Measurements from ENCODE around the gene SHISAL1. TPM values are rescaled to one million over a fixed set of nuclear protein-coding genes. Genes with fewer than 3 reads are reported as not detected.

Gene SHISAL1
- total RNA-seq, 1 experiment from 2014 or later, result not detected

GRCh38 chr22:44194569-44194968 is 118.2 kb downstream of the SHISAL1 start:
- TF ChIP-seq CTCF (IDR thresholded peaks at IDR 0.05; ENCODE audit: unreplicated experiment), result no peak
- Mint-ChIP-seq H3K36me3 (ENCODE audit: insufficient read depth, unreplicated experiment) (no peaks in the 10 kb centered on the region), H3K27ac (ENCODE audit: unreplicated experiment) (no peak overlapping the region), H3K4me3 (ENCODE audit: low read depth, unreplicated experiment) (no peak overlapping the region), H3K4me1 (ENCODE audit: low read depth, unreplicated experiment) (peaks cover 14% of the 10 kb centered on the region), H3K27me3 (ENCODE audit: unreplicated experiment) (peaks cover 84% of the 10 kb centered on the region), H3K9me3 (ENCODE audit: low read depth, unreplicated experiment) (no peaks in the 10 kb centered on the region)
- intact Hi-C loops (cut with micrococcal nuclease; ENCODE audit: unreplicated experiment), result no loop called here
- DNase-seq, result no peak
- no TSS peak for BruUV-seq (replicated peaks)
- CTCF ChIA-PET, result interaction anchor here (0.6 kb wide), 1 partner anchor 137 kb away, joined by 3 read pairs; no protein-coding TSS in a partner anchor

Other genes with a start within 250 kb of the SHISAL1 start
- not detected in 2 replicates for gene PARVG, start 132.0 kb downstream of the SHISAL1 start, total RNA-seq (2022)
- gene RTL6, start 185.3 kb upstream of the SHISAL1 start, total RNA-seq (2022), result 33.6 and 37.1 TPM in 2 replicates